Kidney (tissue), 14 donors: Measurements from ENCODE around the gene HDAC9. TPM values are rescaled to one million over a fixed set of nuclear protein-coding genes. Genes with fewer than 3 reads are reported as not detected.

Source experiments
- DNase-seq, 5 donors: peaks; one replicate each; pipeline ENCODE4 v3.0.0-alpha.2; 2013 to 2020
- FAIRE-seq: peaks from 2 replicates; lab custom pipeline; 2012; peaks lifted over from hg19 to GRCh38; lab: Jason Lieb, UNC
- H3K27ac ChIP-seq, 2 donors: one replicate each; pipeline ENCODE4 v1.7.0; 2013; ENCODE audit warnings: low read depth in 2 of 2, low read length in 2 of 2, inconsistent platforms in 1 of 2
- H3K27me3 ChIP-seq: one replicate; pipeline ENCODE4 v1.7.1; 2013; ENCODE audit warnings: low read length, inconsistent platforms; ENCODE audit not compliant: control insufficient read depth, insufficient read depth
- H3K36me3 ChIP-seq, 3 donors: one replicate each; pipeline versions ENCODE4 v1.7.0 to v1.7.1; 2013; ENCODE audit warnings: low read length in 3 of 3, control low read depth in 1 of 3, inconsistent platforms in 1 of 3; ENCODE audit not compliant: insufficient read depth in 3 of 3, control insufficient read depth in 2 of 3
- H3K4me1 ChIP-seq, 3 donors: one replicate each; pipeline versions ENCODE4 v1.7.0 to v1.7.1; 2013; ENCODE audit warnings: low read length in 3 of 3, inconsistent platforms in 1 of 3, low read depth in 1 of 3; ENCODE audit not compliant: control insufficient read depth in 2 of 3, insufficient read depth in 2 of 3
- H3K4me3 ChIP-seq, 3 donors: one replicate each; pipeline versions ENCODE4 v1.7.0 to v1.8.1; 2013; ENCODE audit warnings: low read length in 3 of 3, control low read depth in 1 of 3, inconsistent platforms in 1 of 3
- H3K9ac ChIP-seq, 3 donors: one replicate each; pipeline versions ENCODE4 v1.7.0 to v1.7.1; 2013; ENCODE audit warnings: low read length in 3 of 3, control low read depth in 1 of 3, inconsistent platforms in 1 of 3
- H3K9me3 ChIP-seq, 3 donors: one replicate each; pipeline versions ENCODE4 v1.7.0 to v1.7.1; 2013; ENCODE audit warnings: low read length in 3 of 3, control low read depth in 1 of 3, inconsistent platforms in 1 of 3; ENCODE audit not compliant: control insufficient read depth in 2 of 3, insufficient read depth in 1 of 3
- intact Hi-C: fragments of 100-400 bp; cut with DNase I; formaldehyde crosslinking; loops from one replicate; pipeline ENCODE4 v1.11.1; 2022
- polyA plus RNA-seq: library from polyadenylated mRNA; stranded (reverse); fragments of 350-450 nt; fragmentation: Illumina TruSeq; extraction: RNeasy Lipid Tissue Mini Kit (QIAGEN cat#74804); gene quantifications from one replicate; pipeline ENCODE4 v1.2.3, GENCODE V29; 2014; ENCODE audit warnings: low read depth, low replicate concordance; ENCODE audit not compliant: insufficient read depth
- total RNA-seq: library from RNA; stranded (reverse); fragmentation: NEBNext Ultra II Directional; extraction: Animal tissue kit (Norgen Biotek cat#: 25700); gene quantifications from one replicate; pipeline ENCODE4 v1.2.1, GENCODE V29; 2021
- TF ChIP-seq, protein P1 (sequence below): IDR thresholded peaks from 3 replicates; pipeline ENCODE4 v1.5.1; 2012; ENCODE audit warnings: mild to moderate bottlenecking, moderate library complexity, borderline replicate concordance; ENCODE audit not compliant: insufficient read depth; ENCODE audit errors: extremely low read depth
- donor health status: control.
- donor health status: control.
- donor health status: control.
- donor health status: control.
- donor health status: control.
- donor health status: DM: yes; HTN: yes; CAD: no.
- donor health status: Normal renal cell carcinoma (clear cell type).

The HDAC9 gene
- total and polyA plus RNA-seq, 2 donors from 2014 or later: 2.1 to 22.1 TPM

DNA sequence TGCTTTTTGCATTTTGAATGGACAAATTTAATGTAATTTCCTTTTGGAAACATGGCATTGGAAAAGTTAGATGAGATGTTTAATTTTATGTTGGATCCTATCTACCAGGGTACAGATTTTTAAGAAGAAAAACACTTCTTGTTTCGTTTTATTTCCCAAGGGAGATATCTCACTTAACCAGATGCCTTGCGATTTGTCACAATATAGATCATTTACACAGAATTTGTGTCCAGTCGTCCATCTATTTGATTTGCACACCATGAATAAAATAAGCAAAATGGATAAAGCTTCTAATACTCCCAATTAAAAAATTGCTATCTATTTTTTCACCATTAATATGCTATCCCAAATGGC is 25.7 kb downstream of the HDAC9 start:
- Histone ChIP-seq H3K4me1 (no peaks in the 10 kb centered on the region), H3K4me3 (no peak overlapping the region), H3K9ac (no peak overlapping the region), H3K36me3 (no peaks in the 10 kb centered on the region), H3K27ac (no peak overlapping the region), H3K27me3 (no peaks in the 10 kb centered on the region), H3K9me3 (no peaks in the 10 kb centered on the region)
- FAIRE-seq (no peak), DNase-seq (no peak)
- intact Hi-C loops: no loop called here
- TF ChIP-seq, protein P1, sequence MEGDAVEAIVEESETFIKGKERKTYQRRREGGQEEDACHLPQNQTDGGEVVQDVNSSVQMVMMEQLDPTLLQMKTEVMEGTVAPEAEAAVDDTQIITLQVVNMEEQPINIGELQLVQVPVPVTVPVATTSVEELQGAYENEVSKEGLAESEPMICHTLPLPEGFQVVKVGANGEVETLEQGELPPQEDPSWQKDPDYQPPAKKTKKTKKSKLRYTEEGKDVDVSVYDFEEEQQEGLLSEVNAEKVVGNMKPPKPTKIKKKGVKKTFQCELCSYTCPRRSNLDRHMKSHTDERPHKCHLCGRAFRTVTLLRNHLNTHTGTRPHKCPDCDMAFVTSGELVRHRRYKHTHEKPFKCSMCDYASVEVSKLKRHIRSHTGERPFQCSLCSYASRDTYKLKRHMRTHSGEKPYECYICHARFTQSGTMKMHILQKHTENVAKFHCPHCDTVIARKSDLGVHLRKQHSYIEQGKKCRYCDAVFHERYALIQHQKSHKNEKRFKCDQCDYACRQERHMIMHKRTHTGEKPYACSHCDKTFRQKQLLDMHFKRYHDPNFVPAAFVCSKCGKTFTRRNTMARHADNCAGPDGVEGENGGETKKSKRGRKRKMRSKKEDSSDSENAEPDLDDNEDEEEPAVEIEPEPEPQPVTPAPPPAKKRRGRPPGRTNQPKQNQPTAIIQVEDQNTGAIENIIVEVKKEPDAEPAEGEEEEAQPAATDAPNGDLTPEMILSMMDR: no peak

DNA sequence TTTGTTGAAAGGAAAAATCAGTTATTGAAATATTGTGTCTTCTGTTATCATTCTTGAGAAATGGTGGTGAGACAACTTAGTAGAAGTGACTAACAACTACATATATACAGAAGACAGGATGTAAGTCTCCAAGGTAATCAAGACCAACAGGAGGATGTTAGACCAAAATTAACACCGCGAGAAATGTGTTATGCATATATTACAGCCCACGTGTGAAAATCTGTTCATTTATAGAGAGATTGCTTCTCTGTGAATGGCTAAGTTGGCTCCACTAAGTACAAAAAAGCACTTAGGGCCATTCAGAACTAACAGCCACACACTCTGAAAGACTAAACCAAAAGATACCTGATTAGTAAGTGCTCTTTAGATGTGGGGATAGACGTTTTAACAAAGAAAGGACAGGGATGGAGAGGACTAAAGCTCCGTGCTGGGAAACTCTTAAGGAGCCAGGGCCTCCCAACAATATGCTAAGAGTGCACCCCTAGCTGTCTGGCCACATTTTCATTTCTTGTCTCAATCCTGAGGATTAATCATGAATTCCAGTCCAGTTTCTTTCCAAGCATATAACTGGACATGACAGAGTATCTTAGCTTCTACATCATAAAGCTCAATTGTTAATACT is 26.5 kb downstream of the HDAC9 start:
- Histone ChIP-seq H3K27me3 (no peaks in the 10 kb centered on the region), H3K27ac (no peak overlapping the region), H3K4me1 (no peaks in the 10 kb centered on the region), H3K4me3 (no peak overlapping the region), H3K36me3 (no peaks in the 10 kb centered on the region), H3K9ac (no peak overlapping the region), H3K9me3 (no peaks in the 10 kb centered on the region)
- FAIRE-seq: no peak
- TF ChIP-seq, protein P1: no peak
- intact Hi-C loops: no loop called here
- no peak for DNase-seq

DNA sequence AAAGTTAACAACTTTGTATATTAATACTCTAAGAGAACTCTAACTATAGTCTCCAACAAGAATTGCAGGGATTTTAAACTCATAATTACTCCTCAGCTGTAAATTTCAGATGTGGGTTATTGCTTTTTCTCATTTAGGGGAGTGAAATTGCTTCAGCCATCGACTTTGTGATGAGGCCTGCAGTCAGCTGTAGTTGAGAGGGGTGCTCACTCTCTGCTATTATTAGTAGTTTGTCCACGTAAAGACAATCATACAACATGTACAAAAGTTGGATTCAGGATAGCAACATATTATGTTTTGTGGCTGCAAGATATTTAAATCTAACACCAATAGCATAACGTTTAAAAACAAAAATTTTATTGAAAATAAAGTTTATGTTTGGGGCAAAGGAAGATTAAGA is 28.7 kb downstream of the HDAC9 start:
- H3K27me3 ChIP-seq: no peaks in the 10 kb centered on the region
- intact Hi-C loops: no loop called here

More for the DNA sequence above, 28.7 kb downstream of the HDAC9 start:
- Histone ChIP-seq H3K27ac (no peak overlapping the region), H3K9me3 (no peaks in the 10 kb centered on the region), H3K9ac (no peak overlapping the region), H3K4me1 (no peaks in the 10 kb centered on the region), H3K36me3 (no peaks in the 10 kb centered on the region), H3K4me3 (no peak overlapping the region)
- TF ChIP-seq, protein P1: no peak
- FAIRE-seq: no peak
- DNase-seq: no peak
